Measurements from ENCODE around the gene NKX2-8.
A peak's percentile ranks its signal among the peaks of the same experiment; 100 is the strongest.

The NKX2-8 gene

DNA sequence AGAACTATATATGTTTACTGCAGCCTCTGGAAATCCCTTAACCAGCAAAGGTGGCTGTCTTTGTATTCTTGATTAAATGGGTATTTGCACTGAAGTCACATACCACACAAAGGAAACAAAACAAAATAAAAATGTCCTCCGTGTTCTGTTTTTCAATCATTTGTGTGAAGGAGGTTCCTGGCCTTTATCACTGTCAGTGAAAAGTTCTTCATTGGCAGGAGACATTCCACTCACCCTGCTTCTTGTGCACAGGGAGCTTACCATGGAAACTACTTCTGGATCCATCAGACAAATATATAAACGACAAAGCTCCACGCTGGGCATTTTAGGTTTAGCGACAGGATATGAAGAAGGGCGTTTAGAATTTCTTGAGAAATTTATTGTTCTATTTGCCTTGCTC is 5.7 kb upstream of the NKX2-8 start:
- Histone ChIP-seq H3K27me3 (ENCODE audit: low read depth) (no peaks in the 10 kb centered on the region), H3K36me3 (replicated peaks) (no peaks in the 10 kb centered on the region), H3K9me3 (no peaks in the 10 kb centered on the region), H3K4me1 (peaks cover 7% of the 10 kb centered on the region), H3K4me3 (no peak overlapping the region)
- in situ Hi-C loops (cut with MboI; ENCODE audit: low sequenced_read_pairs) = no loop called here
- DNase-seq (ENCODE audit: low spot score in 2 of 2) = peak in 1 of 2 experiments; percentile 7

GRCh38 chr14:36585100-36585499 is 2.7 kb upstream of the NKX2-8 start:
- H3K36me3 ChIP-seq (replicated peaks) = no peaks in the 10 kb centered on the region
- DNase-seq (ENCODE audit: low spot score in 2 of 2) = no peak
- no peaks in the 10 kb centered on the region; the same call in 1 of the 2 replicates for H3K9me3 ChIP-seq
- no peaks in the 10 kb centered on the region for H3K27me3 ChIP-seq (ENCODE audit: low read depth)
- in situ Hi-C loops (cut with MboI; ENCODE audit: low sequenced_read_pairs) = no loop called here
- no peak overlapping the region for H3K4me3 ChIP-seq
- H3K4me1 ChIP-seq = peaks cover 7% of the 10 kb centered on the region

- Histone ChIP-seq H3K9me3 (peaks cover 6% of the 10 kb centered on the region; the same call in 1 of the 2 replicates), H3K4me3 (no peak overlapping the region), H3K27me3 (ENCODE audit: low read depth) (no peaks in the 10 kb centered on the region), H3K4me1 (peaks cover 14% of the 10 kb centered on the region), H3K36me3 (replicated peaks) (no peaks in the 10 kb centered on the region)
- no peak for DNase-seq (ENCODE audit: low spot score in 2 of 2)
- in situ Hi-C loops (cut with MboI; ENCODE audit: low sequenced_read_pairs) = no loop called here
Measured at GRCh38 chr14:36583893-36584811, 1.7 kb upstream of the NKX2-8 start.

- H3K4me1 ChIP-seq = peaks cover 18% of the 10 kb centered on the region
- H3K36me3 ChIP-seq (replicated peaks) = no peaks in the 10 kb centered on the region
- peaks cover 8% of the 10 kb centered on the region; the same call in 1 of the 2 replicates for H3K9me3 ChIP-seq
- no peak overlapping the region for H3K4me3 ChIP-seq
- in situ Hi-C loops (cut with MboI; ENCODE audit: low sequenced_read_pairs) = no loop called here
- no peak for DNase-seq (ENCODE audit: low spot score in 2 of 2)
- H3K27me3 ChIP-seq (ENCODE audit: low read depth) = no peaks in the 10 kb centered on the region
Measured at GRCh38 chr14:36583242-36583892, 953 bp upstream of the NKX2-8 start.

DNA sequence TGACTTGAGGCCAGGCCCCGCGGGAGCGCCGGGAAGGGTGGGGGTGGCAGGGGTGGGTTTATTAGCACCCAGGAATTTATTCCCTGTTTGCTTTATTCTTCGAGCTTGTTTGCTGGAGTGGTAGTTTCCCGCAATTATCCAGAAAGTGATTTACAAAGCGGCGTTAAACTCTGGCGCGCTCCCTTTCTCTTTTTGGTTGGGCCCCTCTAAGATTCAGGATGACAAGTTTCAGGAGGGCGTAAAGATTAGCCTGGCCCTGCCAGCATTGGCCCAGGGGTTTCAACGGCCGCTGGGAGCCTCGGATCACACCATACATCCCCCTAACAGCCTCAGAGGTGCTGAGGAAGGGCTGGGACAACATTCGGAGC is 444 bp upstream of the NKX2-8 start:
- no peak for DNase-seq (ENCODE audit: low spot score in 2 of 2)
- Histone ChIP-seq H3K4me1 (peaks cover 19% of the 10 kb centered on the region), H3K36me3 (replicated peaks) (no peaks in the 10 kb centered on the region), H3K4me3 (no peak overlapping the region), H3K9me3 (peaks cover 10% of the 10 kb centered on the region; the same call in 1 of the 2 replicates), H3K27me3 (ENCODE audit: low read depth) (no peaks in the 10 kb centered on the region)
- in situ Hi-C loops (cut with MboI; ENCODE audit: low sequenced_read_pairs) = no loop called here

- Histone ChIP-seq H3K9me3 (peaks cover 10% of the 10 kb centered on the region; the same call in 1 of the 2 replicates), H3K36me3 (replicated peaks) (no peaks in the 10 kb centered on the region), H3K27me3 (ENCODE audit: low read depth) (no peaks in the 10 kb centered on the region), H3K4me1 (peaks cover 16% of the 10 kb centered on the region), H3K4me3 (no peak overlapping the region)
- DNase-seq (ENCODE audit: low spot score in 2 of 2) = no peak
- in situ Hi-C loops (cut with MboI; ENCODE audit: low sequenced_read_pairs) = no loop called here
Measured at GRCh38 chr14:36580856-36581831, 1.3 kb downstream of the NKX2-8 start.

DNA sequence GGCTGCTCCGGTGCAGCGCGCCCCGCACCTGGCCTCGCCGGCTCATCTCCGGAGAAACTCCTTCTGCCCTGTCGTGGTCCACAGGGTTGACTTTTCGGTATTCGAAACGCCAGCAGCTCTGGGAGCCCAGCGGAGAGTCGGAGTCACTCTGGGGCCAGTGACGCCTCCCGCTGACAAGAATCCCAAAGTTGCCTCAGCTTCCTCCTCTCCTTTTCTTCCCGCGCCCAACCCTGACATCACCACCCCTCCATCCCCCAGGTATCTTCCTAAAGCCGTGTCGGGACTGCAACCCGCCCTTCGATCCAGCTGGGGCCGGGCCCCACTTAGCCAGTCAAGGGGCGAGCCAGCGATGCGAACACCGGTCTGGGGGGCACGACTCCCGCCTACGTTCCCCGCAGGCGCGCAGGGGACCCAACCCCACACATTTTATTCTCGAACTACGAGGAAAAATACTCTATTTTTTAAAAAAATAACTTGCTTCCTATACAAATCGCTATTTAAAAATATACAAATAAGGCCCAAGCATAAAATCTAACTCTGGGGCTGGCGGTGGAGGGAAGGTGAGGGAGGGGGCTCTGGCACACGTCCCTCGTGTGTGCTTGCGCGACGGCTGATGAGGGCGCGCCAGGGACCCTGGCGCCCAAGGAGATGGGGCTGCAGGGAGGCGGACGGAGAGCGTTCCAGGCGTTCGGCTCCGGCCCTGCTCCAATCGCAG is 2.1 kb downstream of the NKX2-8 start:
- no peak overlapping the region for H3K4me3 ChIP-seq
- no peak for DNase-seq (ENCODE audit: low spot score in 2 of 2)

GRCh38 chr14:36579573-36580140 is 2.8 kb downstream of the NKX2-8 start:
- peak; percentile 12 to 61 for DNase-seq (ENCODE audit: low spot score in 2 of 2)
- no peaks in the 10 kb centered on the region for H3K36me3 ChIP-seq (replicated peaks)
- no peaks in the 10 kb centered on the region for H3K27me3 ChIP-seq (ENCODE audit: low read depth)

More for the DNA sequence above, 2.1 kb downstream of the NKX2-8 start:
- no peaks in the 10 kb centered on the region for H3K27me3 ChIP-seq (ENCODE audit: low read depth)
- in situ Hi-C loops (cut with MboI; ENCODE audit: low sequenced_read_pairs) = no loop called here
- H3K9me3 ChIP-seq = peaks cover 10% of the 10 kb centered on the region; the same call in 1 of the 2 replicates
- H3K36me3 ChIP-seq (replicated peaks) = no peaks in the 10 kb centered on the region
- peaks cover 16% of the 10 kb centered on the region for H3K4me1 ChIP-seq

DNA sequence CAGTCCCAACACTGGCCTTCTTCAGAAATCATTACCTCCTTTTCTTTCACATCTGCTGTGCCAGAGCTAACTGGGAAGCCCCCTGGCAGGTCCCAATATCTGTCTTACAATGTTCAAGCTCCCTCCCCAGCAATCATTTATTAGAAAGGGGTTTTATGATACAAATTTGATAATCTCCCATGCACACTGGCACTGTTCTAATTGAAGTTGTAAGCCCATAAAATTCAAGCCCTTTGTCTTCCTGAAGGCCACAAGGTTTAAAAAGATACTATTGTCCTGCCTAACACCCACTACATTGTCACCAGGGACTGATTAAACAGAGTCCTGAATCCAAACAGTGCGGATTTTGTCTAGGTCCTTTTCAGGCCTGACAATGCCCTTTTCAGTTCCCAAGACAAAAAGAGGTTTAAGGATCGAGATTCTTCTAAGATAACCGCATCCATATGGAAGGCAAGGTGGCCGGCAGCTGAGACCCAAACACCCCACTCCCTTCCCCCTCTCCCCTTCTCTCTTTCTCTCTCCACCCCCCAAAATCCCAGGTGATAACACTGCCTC is 3.3 kb downstream of the NKX2-8 start:
- in situ Hi-C loops (cut with MboI; ENCODE audit: low sequenced_read_pairs) = no loop called here
- peak; percentile 72 to 95 for DNase-seq (ENCODE audit: low spot score in 2 of 2)
- Histone ChIP-seq H3K9me3 (peaks cover 10% of the 10 kb centered on the region; the same call in 1 of the 2 replicates), H3K4me1 (peaks cover 16% of the 10 kb centered on the region), H3K36me3 (replicated peaks) (no peaks in the 10 kb centered on the region), H3K27me3 (ENCODE audit: low read depth) (no peaks in the 10 kb centered on the region), H3K4me3 (no peak overlapping the region)

More at GRCh38 chr14:36579573-36580140, 2.8 kb downstream of the NKX2-8 start:
- peaks cover 16% of the 10 kb centered on the region for H3K4me1 ChIP-seq
- H3K4me3 ChIP-seq = no peak overlapping the region
- in situ Hi-C loops (cut with MboI; ENCODE audit: low sequenced_read_pairs) = no loop called here
- H3K9me3 ChIP-seq = peaks cover 10% of the 10 kb centered on the region; the same call in 1 of the 2 replicates

DNA sequence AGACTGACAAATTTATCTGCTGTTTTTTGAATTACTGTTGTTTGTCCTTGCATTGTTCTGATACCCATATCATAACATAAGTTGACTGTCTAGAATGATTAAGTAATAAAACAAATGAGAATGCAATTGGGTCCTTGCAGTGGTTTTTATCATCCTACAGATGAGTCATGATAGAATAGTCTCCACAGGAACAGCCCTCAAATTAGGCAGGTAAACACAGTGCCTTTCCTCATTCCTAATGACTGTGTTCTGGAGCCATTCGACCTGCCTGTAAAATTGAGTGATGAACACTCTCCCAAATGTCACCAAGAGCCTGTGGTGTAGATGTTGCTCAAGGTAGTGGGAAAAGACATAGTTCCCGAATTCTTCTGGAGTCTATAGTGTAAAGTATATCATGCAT is 12.3 kb downstream of the NKX2-8 start:
- Histone ChIP-seq H3K4me3 (no peak overlapping the region), H3K4me1 (no peaks in the 10 kb centered on the region; the same call in 1 of the 2 replicates), H3K27me3 (ENCODE audit: low read depth) (no peaks in the 10 kb centered on the region), H3K36me3 (replicated peaks) (no peaks in the 10 kb centered on the region), H3K9me3 (no peaks in the 10 kb centered on the region)
- in situ Hi-C loops (cut with MboI; ENCODE audit: low sequenced_read_pairs) = no loop called here
- DNase-seq (ENCODE audit: low spot score in 2 of 2) = no peak

DNA sequence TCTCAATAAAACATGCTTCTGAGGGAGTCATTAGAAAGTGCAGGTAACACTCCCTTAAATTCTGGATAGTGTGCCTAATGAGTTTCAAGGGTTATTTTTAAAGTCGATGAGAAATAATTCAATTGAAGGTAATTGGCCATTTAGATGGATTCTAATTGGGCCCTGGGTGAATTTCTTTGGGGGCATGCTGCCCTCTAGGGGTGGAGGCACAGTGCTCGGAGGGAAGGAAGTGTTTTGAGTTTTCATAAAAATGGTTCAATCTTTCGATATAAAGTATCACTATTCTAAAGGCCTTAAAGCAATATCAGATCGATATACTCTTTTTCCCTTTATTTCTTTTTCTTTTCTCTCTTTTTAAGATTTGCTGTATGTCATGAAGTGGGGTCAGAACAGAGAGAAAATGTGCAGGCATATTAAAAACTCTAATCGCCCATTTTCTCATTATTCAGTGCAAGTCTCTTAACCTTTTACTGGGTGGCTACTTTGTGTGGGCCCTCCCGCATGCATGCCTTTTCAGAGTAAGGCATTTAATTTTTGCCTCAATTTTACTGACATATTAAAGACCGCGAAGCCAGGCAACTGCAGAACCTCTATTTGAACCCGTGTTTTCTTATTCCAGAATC is 25.5 kb downstream of the NKX2-8 start:
- Histone ChIP-seq H3K27me3 (ENCODE audit: low read depth) (no peaks in the 10 kb centered on the region), H3K9me3 (no peaks in the 10 kb centered on the region), H3K4me1 (no peaks in the 10 kb centered on the region), H3K4me3 (no peak overlapping the region), H3K36me3 (replicated peaks) (no peaks in the 10 kb centered on the region; the same call in 1 of the 2 replicates)
- peak; percentile 23 to 71 for DNase-seq (ENCODE audit: low spot score in 2 of 2)
- in situ Hi-C loops (cut with MboI; ENCODE audit: low sequenced_read_pairs) = no loop called here

Measured in HAP-1 (cell line).